Type B pancreatic cell (in vitro differentiated cells): Measurements from ENCODE around the gene TBCCD1. TPM values are rescaled to one million over a fixed set of nuclear protein-coding genes. Genes with fewer than 3 reads are reported as not detected.
"Not testable (repeated sequence)": the region's sequence is repeated elsewhere in the genome, so short reads cannot be mapped to it uniquely, and the experiment has no call there.

ENCODE experiments used
- DNase-seq: peaks from one replicate; pipeline ENCODE4 v3.0.0; 2021; ENCODE audit warnings: mixed read lengths; ENCODE audit not compliant: unreplicated experiment; ENCODE audit errors: extremely low spot score
- H3K27ac Mint-ChIP-seq: 2 replicates; pipeline ENCODE4 v1.8.0; 2021; ENCODE audit warnings: mild to moderate bottlenecking, mixed read lengths
- H3K27me3 Mint-ChIP-seq: 2 replicates; pipeline ENCODE4 v1.8.0; 2021; ENCODE audit warnings: mixed read lengths
- H3K36me3 Mint-ChIP-seq: 2 replicates; pipeline ENCODE4 v1.8.0; 2021; ENCODE audit warnings: mixed read lengths
- H3K4me1 Mint-ChIP-seq: one replicate; pipeline ENCODE4 v1.8.0; 2021; ENCODE audit warnings: mixed read lengths; ENCODE audit not compliant: unreplicated experiment
- H3K4me3 Mint-ChIP-seq: 2 replicates; pipeline ENCODE4 v1.8.0; 2021; ENCODE audit warnings: mild to moderate bottlenecking, mixed read lengths
- H3K9me3 Mint-ChIP-seq: 2 replicates; pipeline ENCODE4 v1.8.0; 2021; ENCODE audit warnings: mixed read lengths
- total RNA-seq: library from RNA; stranded (reverse); gene quantifications from 2 replicates; pipeline ENCODE4 v1.2.1, GENCODE V29; 2021; ENCODE audit warnings: low replicate concordance
- TF ChIP-seq, protein P1 (sequence below): fragments of 200-600 bp; sonication (generic); conservative IDR thresholded peaks from 2 replicates; pipeline ENCODE4 v1.5.0; 2021; ENCODE audit warnings: antibody characterized with exemption, mild to moderate bottlenecking

TBCCD1 gene
- total RNA-seq, 1 donor from 2014 or later, result 16.6 TPM

DNA sequence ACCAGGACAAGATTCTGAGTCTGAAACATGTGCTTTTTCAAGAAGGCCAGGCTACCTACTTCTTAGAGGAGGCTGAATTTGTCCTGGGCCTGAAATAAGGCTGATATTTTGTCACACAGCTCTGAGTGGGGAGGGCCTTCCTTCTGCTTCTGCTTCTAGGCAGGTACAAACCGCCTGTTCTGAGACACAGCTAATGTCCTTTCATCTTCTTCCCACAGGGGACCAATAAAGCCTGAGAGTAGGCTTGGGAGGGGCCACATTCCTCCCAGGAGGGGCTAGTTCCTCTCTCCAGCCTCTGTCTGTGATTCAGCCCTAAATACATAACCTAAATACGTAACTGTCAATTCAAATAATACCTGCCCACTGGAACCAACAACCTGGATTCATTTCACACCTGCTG lies 57.7 kb downstream of the TBCCD1 start:
- DNase-seq, result no peak
- H3K27ac Mint-ChIP-seq, result no peak overlapping the region
- no peaks in the 10 kb centered on the region for H3K36me3 Mint-ChIP-seq
- peaks cover 38% of the 10 kb centered on the region for H3K27me3 Mint-ChIP-seq
- H3K9me3 Mint-ChIP-seq, result no peaks in the 10 kb centered on the region
- no peak overlapping the region for H3K4me3 Mint-ChIP-seq
- TF ChIP-seq, protein P1, sequence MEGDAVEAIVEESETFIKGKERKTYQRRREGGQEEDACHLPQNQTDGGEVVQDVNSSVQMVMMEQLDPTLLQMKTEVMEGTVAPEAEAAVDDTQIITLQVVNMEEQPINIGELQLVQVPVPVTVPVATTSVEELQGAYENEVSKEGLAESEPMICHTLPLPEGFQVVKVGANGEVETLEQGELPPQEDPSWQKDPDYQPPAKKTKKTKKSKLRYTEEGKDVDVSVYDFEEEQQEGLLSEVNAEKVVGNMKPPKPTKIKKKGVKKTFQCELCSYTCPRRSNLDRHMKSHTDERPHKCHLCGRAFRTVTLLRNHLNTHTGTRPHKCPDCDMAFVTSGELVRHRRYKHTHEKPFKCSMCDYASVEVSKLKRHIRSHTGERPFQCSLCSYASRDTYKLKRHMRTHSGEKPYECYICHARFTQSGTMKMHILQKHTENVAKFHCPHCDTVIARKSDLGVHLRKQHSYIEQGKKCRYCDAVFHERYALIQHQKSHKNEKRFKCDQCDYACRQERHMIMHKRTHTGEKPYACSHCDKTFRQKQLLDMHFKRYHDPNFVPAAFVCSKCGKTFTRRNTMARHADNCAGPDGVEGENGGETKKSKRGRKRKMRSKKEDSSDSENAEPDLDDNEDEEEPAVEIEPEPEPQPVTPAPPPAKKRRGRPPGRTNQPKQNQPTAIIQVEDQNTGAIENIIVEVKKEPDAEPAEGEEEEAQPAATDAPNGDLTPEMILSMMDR, result no peak
- peaks cover 14% of the 10 kb centered on the region for H3K4me1 Mint-ChIP-seq

DNA sequence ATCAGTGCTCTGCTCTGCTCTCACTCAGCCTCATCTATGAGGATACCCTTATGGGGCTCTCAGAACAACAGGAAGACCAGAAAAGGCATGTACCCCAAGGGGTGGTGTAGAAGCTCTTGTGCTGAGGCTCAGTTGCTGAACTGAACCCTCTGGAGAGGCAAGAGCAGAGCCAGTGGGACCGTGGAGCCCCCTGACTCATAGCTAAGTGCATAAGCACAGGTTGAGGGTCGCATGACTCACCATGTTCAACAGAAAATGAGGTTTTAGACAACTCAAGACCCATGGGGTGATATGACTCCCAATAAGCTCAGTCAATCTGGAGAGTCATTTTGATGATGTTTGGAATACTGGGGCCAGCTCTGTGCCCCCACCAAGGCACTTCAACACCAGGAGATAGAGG lies 60.3 kb downstream of the TBCCD1 start:
- Mint-ChIP-seq H3K36me3 (no peaks in the 10 kb centered on the region), H3K4me3 (no peak overlapping the region), H3K9me3 (no peaks in the 10 kb centered on the region), H3K27me3 (peaks cover 21% of the 10 kb centered on the region), H3K27ac (no peak overlapping the region), H3K4me1 (peaks cover 11% of the 10 kb centered on the region)
- DNase-seq, result no peak
- TF ChIP-seq, protein P1, result no peak

DNA sequence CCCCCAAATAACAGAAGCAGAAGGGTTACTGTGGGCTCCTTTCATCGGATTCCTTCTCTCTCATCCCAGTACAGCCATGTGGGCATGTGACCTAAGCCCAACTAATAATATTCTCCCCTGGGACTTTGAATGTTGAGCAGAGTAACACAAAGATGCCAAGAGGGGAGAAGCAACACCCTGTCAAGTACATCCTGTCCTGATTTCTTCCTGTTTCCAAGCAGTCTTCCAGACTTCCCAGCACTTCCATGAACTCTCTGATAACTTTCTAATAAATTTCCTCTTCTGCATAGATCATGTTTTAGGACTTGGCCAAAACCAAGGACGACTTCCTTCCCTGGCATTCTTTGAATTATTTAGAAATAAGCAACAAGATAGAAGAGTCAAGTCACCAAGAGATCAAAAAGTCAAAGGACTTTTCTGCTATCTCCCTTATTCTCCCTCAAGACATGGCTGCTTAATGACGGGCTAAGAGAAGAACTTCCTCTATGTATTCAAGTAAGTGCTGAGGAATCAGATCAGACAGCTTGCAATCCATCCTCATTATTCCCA lies 60.9 kb downstream of the TBCCD1 start:
- Mint-ChIP-seq H3K27me3 (peaks cover 18% of the 10 kb centered on the region), H3K4me1 (peaks cover 11% of the 10 kb centered on the region), H3K4me3 (no peak overlapping the region), H3K36me3 (no peaks in the 10 kb centered on the region), H3K9me3 (no peaks in the 10 kb centered on the region), H3K27ac (no peak overlapping the region)
- no peak for DNase-seq
- TF ChIP-seq, protein P1, result no peak

DNA sequence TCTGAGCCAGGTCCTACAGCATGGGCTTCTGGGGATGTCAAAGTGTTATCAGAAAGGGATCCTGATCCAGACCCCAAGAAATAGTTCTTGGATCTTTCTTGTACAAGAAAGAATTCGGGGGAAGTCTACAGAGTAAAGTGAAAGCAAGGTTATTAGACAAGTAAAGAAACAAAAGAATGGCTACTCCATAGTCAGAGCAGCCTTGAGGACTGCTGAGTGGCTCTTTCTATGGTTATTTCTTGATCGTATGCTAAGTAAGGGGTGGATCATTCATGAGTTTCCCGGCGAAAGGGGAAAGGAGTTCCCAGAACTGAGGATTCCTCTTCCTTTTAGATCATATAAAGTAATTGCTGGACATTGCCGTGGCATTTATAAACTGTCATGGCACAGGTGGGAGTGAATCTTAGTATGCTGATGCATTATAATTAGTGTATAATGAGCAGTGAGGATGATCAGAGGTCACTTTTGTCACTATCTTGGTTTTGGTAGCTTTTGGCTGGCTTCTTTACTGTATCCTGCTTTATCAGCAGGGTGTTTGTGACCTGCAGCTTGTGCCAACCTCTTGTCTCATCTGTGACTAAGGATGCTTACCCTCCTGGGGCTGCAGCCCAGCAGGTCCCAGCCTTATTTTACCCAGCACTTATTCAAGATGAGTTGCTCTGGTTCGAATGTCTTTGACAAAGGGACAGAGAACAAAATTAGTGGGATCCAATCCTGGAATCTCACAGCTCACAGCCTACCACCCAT lies 64.0 kb downstream of the TBCCD1 start:
- no peak overlapping the region for H3K27ac Mint-ChIP-seq
- H3K4me3 Mint-ChIP-seq, result no peak overlapping the region
- peaks cover 6% of the 10 kb centered on the region for H3K9me3 Mint-ChIP-seq
- TF ChIP-seq, protein P1, result no peak
- H3K36me3 Mint-ChIP-seq, result no peaks in the 10 kb centered on the region
- H3K4me1 Mint-ChIP-seq, result peaks cover 11% of the 10 kb centered on the region
- DNase-seq, result no peak
- peaks cover 10% of the 10 kb centered on the region for H3K27me3 Mint-ChIP-seq

DNA sequence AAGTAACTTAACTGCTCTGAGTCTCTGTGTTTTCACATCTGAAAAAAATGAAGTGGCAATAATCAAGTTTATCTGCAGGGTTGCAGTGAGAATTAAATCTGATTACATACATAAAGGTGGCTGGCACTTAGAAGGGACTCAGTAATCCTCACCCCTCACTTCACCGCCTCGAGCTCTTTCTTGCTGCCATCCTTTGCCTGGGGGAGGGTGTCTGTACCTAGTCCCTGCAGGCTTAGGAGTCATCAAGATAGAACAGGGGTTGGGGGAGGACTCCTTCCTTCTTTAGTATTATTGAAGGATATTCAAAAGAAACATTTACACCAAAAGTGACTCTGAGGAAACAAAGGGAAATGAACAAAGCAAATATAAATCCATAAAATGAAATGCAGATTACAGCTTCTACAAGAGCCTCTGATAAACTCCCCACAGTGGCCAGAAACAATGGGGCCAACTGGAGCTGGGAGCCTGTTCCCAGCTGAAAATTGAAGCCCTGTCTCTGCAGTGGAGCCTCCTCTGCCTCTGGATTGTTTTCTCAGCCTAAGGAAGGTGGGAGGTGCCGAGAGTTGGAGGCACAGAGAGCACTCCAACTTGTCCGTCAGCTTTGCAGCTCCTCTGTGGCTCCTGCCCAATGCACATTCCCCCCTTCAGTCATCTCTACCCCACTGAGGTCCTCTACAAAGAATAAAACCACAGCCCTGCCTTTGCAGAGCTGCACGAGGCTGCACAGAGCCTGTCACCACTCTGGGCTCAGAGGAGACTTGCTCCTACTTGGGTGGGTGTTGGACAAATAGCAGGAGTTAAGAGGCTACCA lies 64.8 kb downstream of the TBCCD1 start:
- Mint-ChIP-seq H3K36me3 (no peaks in the 10 kb centered on the region), H3K9me3 (peaks cover 6% of the 10 kb centered on the region), H3K27me3 (peaks cover 10% of the 10 kb centered on the region), H3K4me1 (peaks cover 11% of the 10 kb centered on the region), H3K27ac (no peak overlapping the region), H3K4me3 (no peak overlapping the region)
- DNase-seq, result no peak
- TF ChIP-seq, protein P1, result no peak

DNA sequence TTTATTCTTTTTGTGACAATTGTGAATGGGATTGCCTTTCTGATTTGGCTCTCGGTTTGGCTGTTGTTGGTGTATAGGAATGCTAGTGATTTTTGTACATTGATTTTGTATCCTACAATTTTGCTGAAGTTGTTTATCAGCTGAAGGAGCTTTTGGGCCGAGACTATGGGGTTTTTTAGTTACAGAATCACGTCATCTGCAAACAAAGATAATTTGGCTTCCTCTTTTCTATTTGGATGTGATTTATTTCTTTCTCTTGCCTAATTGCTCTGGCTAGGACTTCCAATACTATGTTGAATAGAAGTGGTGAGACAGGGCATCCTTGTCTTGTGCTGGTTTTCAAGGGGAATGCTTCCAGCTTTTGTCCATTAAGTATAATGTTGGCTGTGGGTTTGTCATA lies 67.2 kb downstream of the TBCCD1 start:
- H3K4me1 Mint-ChIP-seq, result peaks cover 10% of the 10 kb centered on the region
- H3K4me3 Mint-ChIP-seq, DNase-seq, H3K9me3 Mint-ChIP-seq, H3K36me3 Mint-ChIP-seq, H3K27ac Mint-ChIP-seq, H3K27me3 Mint-ChIP-seq: not testable (repeated sequence)

DNA sequence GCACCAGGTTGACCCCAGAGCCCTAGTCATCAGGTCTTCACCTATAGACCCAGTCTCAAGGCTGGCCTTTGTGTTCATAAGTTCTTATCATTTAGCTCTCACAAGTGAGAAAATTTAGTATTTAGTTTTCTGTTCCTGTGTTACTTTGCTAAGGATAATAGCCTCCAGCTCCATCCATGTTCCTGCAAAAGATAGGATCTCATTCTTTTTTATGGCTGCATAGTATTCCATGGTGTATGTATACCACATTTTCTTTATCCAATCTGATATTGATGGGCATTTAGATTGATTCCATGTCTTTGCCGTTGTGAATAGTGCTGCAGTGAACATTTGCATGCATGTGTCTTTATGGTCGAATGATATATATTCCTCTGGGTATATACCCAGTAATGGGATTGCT lies 69.1 kb downstream of the TBCCD1 start:
- not testable (repeated sequence) for H3K27me3 Mint-ChIP-seq, H3K4me3 Mint-ChIP-seq, H3K9me3 Mint-ChIP-seq, H3K36me3 Mint-ChIP-seq, H3K27ac Mint-ChIP-seq, H3K4me1 Mint-ChIP-seq, DNase-seq
